Loucy (cell line): ENCODE results near the gene AEBP2.

Source experiments
- H2AFZ ChIP-seq: fragments of 200-600 bp; sonication (generic); 2 replicates; pipeline ENCODE4 v1.6.0; 2016; ENCODE audit warnings: antibody characterized with exemption, mild to moderate bottlenecking, low read length, moderate library complexity
- H3F3A ChIP-seq: fragments of 200-600 bp; 2 replicates; pipeline ENCODE4 v1.6.0; 2016; ENCODE audit warnings: antibody characterized with exemption, low read depth, mild to moderate bottlenecking
- H3K27me3 ChIP-seq: fragments of 200-600 bp; sonication (generic); 2 replicates; pipeline ENCODE4 v1.6.1; 2014; ENCODE audit warnings: low read length, mild to moderate bottlenecking; ENCODE audit not compliant: insufficient read depth, poor library complexity, severe bottlenecking
- H3K36me3 ChIP-seq: fragments of 200-600 bp; sonication (generic); 2 replicates; pipeline ENCODE4 v1.6.1; 2016; ENCODE audit warnings: low read length; ENCODE audit not compliant: insufficient read depth
- H3K4me1 ChIP-seq: fragments of 200-600 bp; sonication (generic); 2 replicates; pipeline ENCODE4 v1.5.1; 2014; ENCODE audit warnings: low read length, mild to moderate bottlenecking; ENCODE audit not compliant: insufficient read depth, poor library complexity, severe bottlenecking
- H3K4me2 ChIP-seq: fragments of 200-600 bp; sonication (generic); 2 replicates; pipeline ENCODE4 v1.6.0; 2014; ENCODE audit warnings: antibody characterized with exemption, low read length, low read depth, mild to moderate bottlenecking; ENCODE audit not compliant: poor library complexity, severe bottlenecking
- H3K4me3 ChIP-seq: fragments of 200-600 bp; sonication (generic); 2 replicates; pipeline ENCODE4 v1.5.1; 2014; ENCODE audit warnings: low read length, mild to moderate bottlenecking, mixed read lengths; ENCODE audit not compliant: poor library complexity, severe bottlenecking
- H3K79me2 ChIP-seq: fragments of 200-600 bp; sonication (generic); 2 replicates; pipeline ENCODE4 v1.6.1; 2014; ENCODE audit warnings: low read length; ENCODE audit not compliant: insufficient read depth
- H3K9ac ChIP-seq: fragments of 200-600 bp; sonication (generic); 2 replicates; pipeline ENCODE4 v1.6.0; 2014; ENCODE audit warnings: mild to moderate bottlenecking, low read depth, low read length, moderate library complexity; ENCODE audit not compliant: poor library complexity, severe bottlenecking
- H3K9me2 ChIP-seq: fragments of 200-600 bp; sonication (generic); replicated peaks from 2 replicates; pipeline ENCODE4 v1.6.1; 2016; ENCODE audit warnings: low read depth, low read length, mixed read lengths
- H3K9me3 ChIP-seq: fragments of 200-600 bp; sonication (generic); 2 replicates; pipeline ENCODE4 v1.6.1; 2014; ENCODE audit warnings: mild to moderate bottlenecking, antibody characterized with exemption, low read length, low read depth; ENCODE audit not compliant: insufficient read depth
- H4K20me1 ChIP-seq: fragments of 200-600 bp; sonication (generic); 2 replicates; pipeline ENCODE4 v1.6.0; 2014; ENCODE audit warnings: antibody characterized with exemption, low read length, mild to moderate bottlenecking; ENCODE audit not compliant: insufficient read depth, poor library complexity, severe bottlenecking
- CTCF ChIP-seq: fragments of 200-600 bp; sonication (generic); conservative IDR thresholded peaks from 2 replicates; pipeline ENCODE4 v1.5.1; 2014; ENCODE audit warnings: mild to moderate bottlenecking, antibody characterized with exemption, low read length
- EZH2phosphoT487 ChIP-seq: fragments of 200-600 bp; IDR thresholded peaks from 2 replicates; pipeline ENCODE4 v1.6.1; 2018; ENCODE audit warnings: antibody characterized with exemption, mild to moderate bottlenecking, moderate library complexity, borderline replicate concordance

The AEBP2 gene

GRCh38 chr12:19440916-19441315, 1.6 kb downstream of the AEBP2 start:
- H3K27me3 ChIP-seq, result peaks cover 7% of the 10 kb centered on the region
- no peaks in the 10 kb centered on the region for H3K9me2 ChIP-seq
- peak overlapping the region; percentile 74 for H3K4me2 ChIP-seq
- no peaks in the 10 kb centered on the region; the same call in 1 of the 2 replicates for H3K36me3 ChIP-seq
- H3K9me3 ChIP-seq, result no peaks in the 10 kb centered on the region
- H3K4me3 ChIP-seq, result peak overlapping the region; percentile 92
- peaks cover 43% of the 10 kb centered on the region for H3K4me1 ChIP-seq
- peaks cover 59% of the 10 kb centered on the region for H4K20me1 ChIP-seq
- peaks cover 8% of the 10 kb centered on the region; the same call in 1 of the 2 replicates for H3F3A ChIP-seq
- peak overlapping the region; percentile 98 for H3K9ac ChIP-seq
- H3K79me2 ChIP-seq, result peaks cover 62% of the 10 kb centered on the region
- no peak overlapping the region for H2AFZ ChIP-seq
- TF ChIP-seq CTCF, result no peak
- no peak for TF ChIP-seq EZH2phosphoT487

DNA sequence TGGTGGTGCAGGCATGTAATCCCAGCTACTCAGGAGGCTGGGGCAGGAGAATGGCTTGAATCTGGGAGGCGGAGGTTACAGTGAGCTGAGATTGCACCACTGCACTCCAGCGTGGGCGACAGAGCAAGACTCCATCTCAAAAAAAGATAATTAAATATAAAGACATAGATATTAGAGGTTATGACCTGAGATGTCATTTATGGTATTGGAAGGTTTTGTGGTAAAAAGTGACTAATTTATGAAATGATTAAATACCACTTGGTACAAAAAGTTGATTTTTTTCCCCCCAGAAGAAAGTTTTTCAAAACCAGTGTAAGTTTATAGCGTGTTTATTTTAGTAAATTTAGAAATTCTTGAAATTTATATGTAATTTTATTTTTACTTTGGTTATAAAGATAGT, 4.3 kb downstream of the AEBP2 start:
- Histone ChIP-seq H3K4me1 (peaks cover 49% of the 10 kb centered on the region), H3K27me3 (peaks cover 7% of the 10 kb centered on the region), H3K79me2 (peaks cover 89% of the 10 kb centered on the region), H3K36me3 (peaks cover 8% of the 10 kb centered on the region; the same call in 1 of the 2 replicates), H2AFZ (no peak overlapping the region), H3F3A (peaks cover 5% of the 10 kb centered on the region; the same call in 1 of the 2 replicates), H4K20me1 (peaks cover 84% of the 10 kb centered on the region), H3K4me2 (peak overlapping the region; percentile 74), H3K9me3 (no peaks in the 10 kb centered on the region), H3K4me3 (peak overlapping the region; percentile 92), H3K9ac (peak overlapping the region; percentile 64), H3K9me2 (no peaks in the 10 kb centered on the region)
- TF ChIP-seq CTCF, result no peak
- no peak for TF ChIP-seq EZH2phosphoT487

DNA sequence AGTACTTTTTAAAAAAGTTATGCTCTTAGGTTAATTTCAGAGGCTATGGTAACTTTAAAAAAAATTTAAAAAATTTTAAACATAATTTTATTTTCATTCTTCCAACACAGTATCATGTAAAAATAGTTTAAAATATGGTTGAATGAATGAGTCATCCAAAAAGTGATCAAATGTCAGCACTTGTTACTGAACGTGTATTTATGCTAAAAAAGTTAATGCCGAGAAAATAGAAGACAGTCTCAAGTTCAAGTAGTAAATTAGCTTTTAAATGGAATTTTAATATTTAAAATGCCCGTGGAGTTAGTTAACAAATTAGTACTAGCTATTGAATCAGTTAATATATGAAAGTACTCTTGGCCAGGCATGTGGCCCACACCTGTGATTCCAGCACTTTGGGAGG, 4.8 kb downstream of the AEBP2 start:
- H3K4me1 ChIP-seq, result peaks cover 48% of the 10 kb centered on the region
- H3K79me2 ChIP-seq, result peaks cover 94% of the 10 kb centered on the region
- H3F3A ChIP-seq, result no peaks in the 10 kb centered on the region
- H2AFZ ChIP-seq, result no peak overlapping the region
- H3K9ac ChIP-seq, result peak overlapping the region; percentile 64
- H4K20me1 ChIP-seq, result peaks cover 89% of the 10 kb centered on the region
- no peaks in the 10 kb centered on the region for H3K9me2 ChIP-seq
- no peaks in the 10 kb centered on the region for H3K9me3 ChIP-seq
- peak overlapping the region; percentile 92 for H3K4me3 ChIP-seq
- H3K27me3 ChIP-seq, result peaks cover 7% of the 10 kb centered on the region
- peak overlapping the region; percentile 74 for H3K4me2 ChIP-seq
- peaks cover 8% of the 10 kb centered on the region; the same call in 1 of the 2 replicates for H3K36me3 ChIP-seq
- TF ChIP-seq EZH2phosphoT487 (no peak), CTCF (no peak)
